ENCODE measurements around the gene FUT3.

DNA sequence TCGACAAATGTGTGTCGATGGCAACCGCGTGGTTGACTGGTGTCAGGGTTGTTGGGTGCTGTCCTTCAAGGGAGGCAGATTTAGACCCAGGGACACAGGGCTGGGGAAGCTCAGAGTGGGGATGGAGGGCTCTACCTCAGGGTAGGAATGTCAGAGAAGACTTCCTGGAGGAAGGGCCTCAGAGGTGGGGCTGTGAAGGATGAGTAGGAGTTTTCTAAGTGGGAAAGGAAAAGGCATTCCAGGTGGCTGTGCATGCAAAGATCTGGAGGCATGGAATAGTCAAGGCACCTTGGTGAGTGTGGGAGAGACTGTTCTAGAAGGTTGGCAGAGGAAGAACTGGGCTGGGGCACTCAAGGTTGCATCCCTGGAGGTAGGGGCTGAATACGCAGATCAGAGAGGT is 44.3 kb downstream of the FUT3 start:
- TF ChIP-seq EZH2 (IDR thresholded peaks at IDR 0.05; ENCODE audit: insufficient read depth, poor library complexity, severe bottlenecking) (no peak), EZH2phosphoT487 (IDR thresholded peaks at IDR 0.05; ENCODE audit: insufficient read depth, low read depth) (no peak)

Measured in GM23248 (cell line).